Endothelial cell of umbilical vein (primary cell): Measurements from ENCODE around the gene TCERG1L. TPM values are rescaled to one million over a fixed set of nuclear protein-coding genes. Genes with fewer than 3 reads are reported as not detected.

ENCODE experiments used
- BruUV-seq: library from RNA; stranded (reverse); fragments of 400-500 nt; replicated peaks from 2 replicates; lab custom pipeline; 2021; lab: Mats Ljungman, UMichigan
- CTCF ChIA-PET: fragments of 300-600, 350-600 bp; sonication (Branson Sonifier 250); formaldehyde crosslinking; loops from one replicate; lab custom pipeline; 2021; ENCODE audit warnings: antibody characterized with exemption, inconsistent platforms; lab: Charles Lee
- POLR2A ChIA-PET: fragments of 300-600, 350-600 bp; sonication (Branson Sonifier 250); formaldehyde crosslinking; loops from one replicate; lab custom pipeline; 2021; ENCODE audit warnings: antibody characterized with exemption, inconsistent platforms; lab: Charles Lee
- DNase-seq: peaks from one replicate; pipeline ENCODE4 v3.0.0-alpha.2; 2011; ENCODE audit warnings: low read depth, low spot score
- FAIRE-seq: peaks from 2 replicates; lab custom pipeline; 2011; peaks lifted over from hg19 to GRCh38; lab: Jason Lieb, UNC
- H2AFZ ChIP-seq: 2 replicates; pipeline ENCODE4 v1.6.0; 2012; ENCODE audit warnings: low read depth, low read length, control low read depth, inconsistent platforms
- H3K27ac ChIP-seq: 2 replicates; pipeline ENCODE4 v1.5.1; 2011; ENCODE audit warnings: low read depth, mild to moderate bottlenecking, control low read depth, low read length, moderate library complexity; ENCODE audit not compliant: insufficient read depth
- H3K27me3 ChIP-seq, 2 experiments: 2 replicates each; pipeline versions ENCODE4 v1.6.0 to v1.6.1; 2011; ENCODE audit warnings: low read length in 2 of 2, mixed read lengths in 1 of 2; ENCODE audit not compliant: control insufficient read depth in 2 of 2, insufficient read depth in 2 of 2
- H3K36me3 ChIP-seq, 2 experiments: 2 replicates in 1 of 2; 3 replicates in 1 of 2; pipeline ENCODE4 v1.5.1; 2011; ENCODE audit warnings: low read length in 2 of 2, mild to moderate bottlenecking in 1 of 2, moderate library complexity in 1 of 2; ENCODE audit not compliant: control insufficient read depth in 2 of 2, insufficient read depth in 2 of 2; ENCODE audit errors: extremely low read depth in 1 of 2
- H3K4me1 ChIP-seq: 3 replicates; pipeline ENCODE4 v1.5.1; 2011; ENCODE audit warnings: mild to moderate bottlenecking, low read length; ENCODE audit not compliant: control insufficient read depth, insufficient read depth; ENCODE audit errors: extremely low read depth
- H3K4me2 ChIP-seq: 2 replicates; pipeline ENCODE4 v1.6.1; 2011; ENCODE audit warnings: low read length, control low read depth, mixed read lengths; ENCODE audit not compliant: insufficient read depth
- H3K4me3 ChIP-seq, 3 experiments: fragments of 200-600 bp in 1 of 3; sonication (generic), shearing (Covaris generic) in 1 of 3; replicated peaks in 1 of 3; 2 replicates each; pipeline ENCODE4 v1.5.1; 2011 to 2016; ENCODE audit warnings: control low read depth in 3 of 3, low read length in 3 of 3, mild to moderate bottlenecking in 2 of 3, inconsistent platforms in 1 of 3, low read depth in 1 of 3, moderate library complexity in 1 of 3; ENCODE audit not compliant: insufficient read depth in 1 of 3
- H3K79me2 ChIP-seq: 2 replicates; pipeline ENCODE4 v1.6.0; 2012; ENCODE audit warnings: low read length, inconsistent platforms; ENCODE audit not compliant: control insufficient read depth, insufficient read depth
- H3K9ac ChIP-seq: replicated peaks from 2 replicates; pipeline ENCODE3; 2011; ENCODE audit warnings: low read length, control low read depth; ENCODE audit not compliant: insufficient read depth; ENCODE audit errors: extremely low read depth
- H3K9me1 ChIP-seq: replicated peaks from 3 replicates; pipeline ENCODE4 v1.6.0; 2011; ENCODE audit warnings: mild to moderate bottlenecking, low read length; ENCODE audit not compliant: control insufficient read depth, insufficient read depth; ENCODE audit errors: extremely low read depth
- H3K9me3 ChIP-seq: replicated peaks from 2 replicates; pipeline ENCODE4 v1.5.1; 2012; ENCODE audit warnings: low read length, inconsistent platforms; ENCODE audit not compliant: control insufficient read depth, insufficient read depth
- H4K20me1 ChIP-seq: replicated peaks from 2 replicates; pipeline ENCODE3; 2011; ENCODE audit warnings: mild to moderate bottlenecking, low read length; ENCODE audit not compliant: control insufficient read depth, insufficient read depth; ENCODE audit errors: extremely low read depth
- EZH2 ChIP-seq: IDR thresholded peaks from 2 replicates; pipeline ENCODE4 v1.6.1; 2012; ENCODE audit warnings: borderline replicate concordance, low read depth, mild to moderate bottlenecking, moderate library complexity, low read length, inconsistent platforms; ENCODE audit not compliant: severe bottlenecking
- FOS ChIP-seq: IDR thresholded peaks from 2 replicates; pipeline ENCODE4 v1.6.1; 2011; ENCODE audit warnings: mild to moderate bottlenecking, low read length, moderate library complexity, borderline replicate concordance; ENCODE audit not compliant: insufficient read depth
- GATA2 ChIP-seq: IDR thresholded peaks from 2 replicates; pipeline ENCODE4 v1.7.0; 2011; ENCODE audit warnings: low read depth, mild to moderate bottlenecking, moderate library complexity, mixed read lengths, low read length; ENCODE audit not compliant: insufficient read length, insufficient read depth
- JUN ChIP-seq: IDR thresholded peaks from 2 replicates; pipeline ENCODE4 v1.6.1; 2011; ENCODE audit warnings: borderline replicate concordance, low read depth; ENCODE audit not compliant: insufficient read length, insufficient read depth
- MAX ChIP-seq: IDR thresholded peaks from 2 replicates; pipeline ENCODE4 v1.6.1; 2011; ENCODE audit not compliant: insufficient read depth, insufficient read length
- MYC ChIP-seq: IDR thresholded peaks from one replicate; pipeline ENCODE4 v1.6.1; 2011; ENCODE audit warnings: mild to moderate bottlenecking, low read depth, low read length
- POLR2A ChIP-seq: IDR thresholded peaks from 2 replicates; pipeline ENCODE4 v1.6.1; 2012; ENCODE audit warnings: low read depth, mild to moderate bottlenecking, control low read depth, low read length
- POLR2AphosphoS5 ChIP-seq: IDR thresholded peaks from 2 replicates; pipeline ENCODE4 v1.6.1; 2012; ENCODE audit warnings: low read depth, mild to moderate bottlenecking, control low read depth, low read length, moderate library complexity; ENCODE audit not compliant: insufficient read depth
- dilution Hi-C: fragments of 300-500 bp; cut with MboI; formaldehyde crosslinking; loops from one replicate; pipeline ENCODE4 v1.15.0; 2019; ENCODE audit warnings: low sequenced_read_pairs; ENCODE audit not compliant: extremely low pct_ligation_motif_present
- intact Hi-C: fragments of 100-400 bp; cut with micrococcal nuclease; formaldehyde crosslinking; loops from one replicate; pipeline ENCODE4 v1.10.0; 2022
- polyA plus RNA-seq, 4 experiments: library from polyadenylated mRNA; depleted of rRNA in 3 of 4; stranded (reverse) in 3 of 4; unstranded in 1 of 4; fragments of >200 nt; gene quantifications; 2 replicates each; pipeline versions ENCODE4 v1.2.1 to v1.2.3, GENCODE V29; 2011 to 2012; ENCODE audit warnings: missing spikeins in 1 of 4
- total RNA-seq: library from RNA; stranded (reverse); gene quantifications from 2 replicates; pipeline ENCODE4 v1.2.3, GENCODE V29; 2021
- TF ChIP-seq, protein P1 (sequence below), 2 donors: IDR thresholded peaks; 1 replicate in 1 of 2; 2 replicates in 1 of 2; pipeline ENCODE4 v1.5.1; 2011; ENCODE audit warnings: low read length in 2 of 2, mild to moderate bottlenecking in 2 of 2, moderate library complexity in 2 of 2, control low read depth in 1 of 2, inconsistent platforms in 1 of 2, low read depth in 1 of 2; ENCODE audit not compliant: insufficient read depth in 1 of 2; ENCODE audit errors: extremely low read depth in 1 of 2

TCERG1L gene
- total and polyA plus RNA-seq, 2 donors (not counting 3 experiments of a cell fraction or from before 2014, with no cell fraction given), result not detected

- no peaks in the 10 kb centered on the region for H3K79me2 ChIP-seq
- dilution Hi-C loops (no loop called here), intact Hi-C loops (no loop called here)
- no peak for FAIRE-seq
- ChIA-PET CTCF (no interaction called here), POLR2A (no interaction called here)
- no peaks in the 10 kb centered on the region for H3K36me3 ChIP-seq
- no peak overlapping the region for H3K4me3 ChIP-seq
- DNase-seq, result no peak
- no peaks in the 10 kb centered on the region for H3K9me1 ChIP-seq
- no peak overlapping the region for H3K27ac ChIP-seq
- no peak overlapping the region for H3K9ac ChIP-seq
- BruUV-seq, result no TSS peak
- no peak overlapping the region for H3K4me2 ChIP-seq
- H4K20me1 ChIP-seq, result no peaks in the 10 kb centered on the region
- H2AFZ ChIP-seq, result no peak overlapping the region
- no peaks in the 10 kb centered on the region for H3K27me3 ChIP-seq
- TF ChIP-seq GATA2 (no peak), JUN (no peak), FOS (no peak)
- peaks cover 14% of the 10 kb centered on the region for H3K9me3 ChIP-seq
- no peaks in the 10 kb centered on the region for H3K4me1 ChIP-seq
These were observed 62.1 kb downstream of the TCERG1L start for GRCh38 chr10:131249238-131249954.

GRCh38 chr10:131248376-131249165 is 63.0 kb downstream of the TCERG1L start:
- no peak overlapping the region for H3K27ac ChIP-seq
- TF ChIP-seq EZH2 (no peak), JUN (no peak), GATA2 (no peak), MAX (no peak), POLR2A (no peak), MYC (no peak), FOS (no peak), POLR2AphosphoS5 (no peak)
- TF ChIP-seq, protein P1, sequence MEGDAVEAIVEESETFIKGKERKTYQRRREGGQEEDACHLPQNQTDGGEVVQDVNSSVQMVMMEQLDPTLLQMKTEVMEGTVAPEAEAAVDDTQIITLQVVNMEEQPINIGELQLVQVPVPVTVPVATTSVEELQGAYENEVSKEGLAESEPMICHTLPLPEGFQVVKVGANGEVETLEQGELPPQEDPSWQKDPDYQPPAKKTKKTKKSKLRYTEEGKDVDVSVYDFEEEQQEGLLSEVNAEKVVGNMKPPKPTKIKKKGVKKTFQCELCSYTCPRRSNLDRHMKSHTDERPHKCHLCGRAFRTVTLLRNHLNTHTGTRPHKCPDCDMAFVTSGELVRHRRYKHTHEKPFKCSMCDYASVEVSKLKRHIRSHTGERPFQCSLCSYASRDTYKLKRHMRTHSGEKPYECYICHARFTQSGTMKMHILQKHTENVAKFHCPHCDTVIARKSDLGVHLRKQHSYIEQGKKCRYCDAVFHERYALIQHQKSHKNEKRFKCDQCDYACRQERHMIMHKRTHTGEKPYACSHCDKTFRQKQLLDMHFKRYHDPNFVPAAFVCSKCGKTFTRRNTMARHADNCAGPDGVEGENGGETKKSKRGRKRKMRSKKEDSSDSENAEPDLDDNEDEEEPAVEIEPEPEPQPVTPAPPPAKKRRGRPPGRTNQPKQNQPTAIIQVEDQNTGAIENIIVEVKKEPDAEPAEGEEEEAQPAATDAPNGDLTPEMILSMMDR (IDR thresholded peaks at IDR 0.05; ENCODE audit: extremely low read depth in 1 of 2, insufficient read depth in 1 of 2, low read depth in 1 of 2, low read length in 2 of 2), result no peak
- H3K9me3 ChIP-seq, result peaks cover 11% of the 10 kb centered on the region
- FAIRE-seq (no peak), DNase-seq (no peak)
- CTCF ChIA-PET, result no interaction called here
- no peak overlapping the region for H2AFZ ChIP-seq
- H3K36me3 ChIP-seq, result no peaks in the 10 kb centered on the region
- POLR2A ChIA-PET, result no interaction called here
- H3K27me3 ChIP-seq, result no peaks in the 10 kb centered on the region
- H3K79me2 ChIP-seq, result no peaks in the 10 kb centered on the region
- BruUV-seq, result no TSS peak
- dilution Hi-C loops, result no loop called here
- H4K20me1 ChIP-seq, result no peaks in the 10 kb centered on the region
- H3K4me1 ChIP-seq, result no peaks in the 10 kb centered on the region
- no peak overlapping the region for H3K4me3 ChIP-seq
- no peak overlapping the region for H3K4me2 ChIP-seq
- no peak overlapping the region for H3K9ac ChIP-seq
- intact Hi-C loops, result no loop called here
- H3K9me1 ChIP-seq, result no peaks in the 10 kb centered on the region
